Measurements from ENCODE around the gene WAPL.

DNA sequence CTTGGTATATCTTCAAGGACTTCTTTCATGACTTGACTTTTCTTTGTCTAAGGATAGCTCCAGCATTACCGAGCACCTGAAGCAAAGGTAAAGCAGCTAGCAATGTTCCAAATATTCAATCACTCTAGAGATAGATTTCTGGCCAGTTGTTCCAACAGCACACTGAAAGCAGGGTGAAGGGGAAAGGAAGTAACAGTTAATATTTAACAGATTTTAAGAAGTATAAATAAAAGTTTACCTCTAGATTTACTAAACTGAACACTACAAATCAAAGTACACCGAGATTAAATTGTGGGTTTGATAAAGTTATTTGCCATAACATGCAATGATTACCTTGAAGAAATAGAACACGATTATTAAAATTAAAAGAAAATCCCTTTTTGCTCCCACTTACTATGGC, 84.1 kb downstream of the WAPL start:
- TF ChIP-seq, protein P1, sequence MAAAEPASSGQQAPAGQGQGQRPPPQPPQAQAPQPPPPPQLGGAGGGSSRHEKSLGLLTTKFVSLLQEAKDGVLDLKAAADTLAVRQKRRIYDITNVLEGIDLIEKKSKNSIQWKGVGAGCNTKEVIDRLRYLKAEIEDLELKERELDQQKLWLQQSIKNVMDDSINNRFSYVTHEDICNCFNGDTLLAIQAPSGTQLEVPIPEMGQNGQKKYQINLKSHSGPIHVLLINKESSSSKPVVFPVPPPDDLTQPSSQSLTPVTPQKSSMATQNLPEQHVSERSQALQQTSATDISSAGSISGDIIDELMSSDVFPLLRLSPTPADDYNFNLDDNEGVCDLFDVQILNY (CRISPR knock-in tag; IDR thresholded peaks at IDR 0.05) = no peak
- no peak for TF ChIP-seq GABPB1 (CRISPR knock-in tag; IDR thresholded peaks at IDR 0.05)

All from WTC11 (cell line).